Muscle of back (tissue), 11 donors: ENCODE results near the gene HOXB9. TPM values are rescaled to one million over a fixed set of nuclear protein-coding genes. Genes with fewer than 3 reads are reported as not detected.
A peak's percentile ranks its signal among the peaks of the same experiment; 100 is the strongest.

ENCODE experiments used
- DNase-seq, 3 donors: peaks; one replicate each; pipeline versions ENCODE4 v3.0.0 to v3.0.0-alpha.2; 2013
- polyA plus RNA-seq, 10 donors: library from polyadenylated mRNA; unstranded; fragments of 120-200 nt; gene quantifications; one replicate each; pipeline ENCODE4 v1.2.1, GENCODE V29; 2013; ENCODE audit not compliant: insufficient read length in 10 of 10

The HOXB9 gene
- polyA plus RNA-seq, 10 donors: 0.09 to 1.3 (median 0.43) TPM

GRCh38 chr17:48597778-48598631, 28.2 kb downstream of the HOXB9 start:
- peak in 1 of 3 donors; percentile 78 for DNase-seq

GRCh38 chr17:48597528-48597777, 28.7 kb downstream of the HOXB9 start:
- no peak for DNase-seq

- no peak for DNase-seq
Measured at GRCh38 chr17:48596735-48597527, 29.2 kb downstream of the HOXB9 start.

- peak in 1 of 3 donors; percentile 32 for DNase-seq
Measured at GRCh38 chr17:48596000-48596734, 30.0 kb downstream of the HOXB9 start.

- no peak for DNase-seq
Measured at GRCh38 chr17:48595278-48595999, 30.7 kb downstream of the HOXB9 start.

- no peak for DNase-seq
Measured at GRCh38 chr17:48594538-48595277, 31.4 kb downstream of the HOXB9 start.

- DNase-seq: peak; percentile 88 to 95 (median 91)
Measured at GRCh38 chr17:48593840-48594537, 32.2 kb downstream of the HOXB9 start.

GRCh38 chr17:48593126-48593829, 32.9 kb downstream of the HOXB9 start, which contains the start of gene HOXB5:
TSS of gene HOXB5 (minus strand) at chr17:48593779. CDS start at chr17:48593682, 97 bp downstream.
- DNase-seq: peak in 1 of 3 donors; percentile 57

- no peak for DNase-seq
Measured at GRCh38 chr17:48592577-48592976, 33.6 kb downstream of the HOXB9 start.

GRCh38 chr17:48592057-48592514, 34.1 kb downstream of the HOXB9 start:
- DNase-seq: no peak

GRCh38 chr17:48591255-48592056, 34.7 kb downstream of the HOXB9 start:
- DNase-seq: no peak

- DNase-seq: no peak
Measured at GRCh38 chr17:48590607-48591161, 35.5 kb downstream of the HOXB9 start.

GRCh38 chr17:48589831-48590606, 36.1 kb downstream of the HOXB9 start, which contains the start of gene HOXB3:
TSS of gene HOXB3 (minus strand) at chr17:48590241. CDS start at chr17:48552474, 37,767 bp downstream.
- DNase-seq: no peak

GRCh38 chr17:48589060-48589830, 36.9 kb downstream of the HOXB9 start:
- DNase-seq: no peak

- DNase-seq: no peak
Measured at GRCh38 chr17:48588528-48588927, 37.6 kb downstream of the HOXB9 start.

GRCh38 chr17:48588074-48588415, 38.1 kb downstream of the HOXB9 start:
- DNase-seq: no peak
